HL-60 (cell line): ENCODE measurements around the gene HTR2B.

Experiments
- DNase-seq, 2 experiments: peaks; one replicate each; pipeline ENCODE4 v3.0.0-alpha.2; 2010 to 2020; ENCODE audit warnings: low read depth in 1 of 2, low spot score in 1 of 2
- H3K27ac ChIP-seq: fragments of 250-450 bp; sonication (Bioruptor Pico); replicated peaks from 2 replicates; pipeline ENCODE4 v1.5.1; 2020; ENCODE audit warnings: mild to moderate bottlenecking, moderate library complexity
- H3K27me3 ChIP-seq: fragments of 250-450 bp; sonication (Bioruptor Pico); 2 replicates; pipeline ENCODE4 v1.5.1; 2021; ENCODE audit warnings: mild to moderate bottlenecking, moderate library complexity; ENCODE audit not compliant: insufficient read depth, poor library complexity, severe bottlenecking
- H3K4me3 ChIP-seq: replicated peaks from 2 replicates; pipeline ENCODE4 v1.5.1; 2011; ENCODE audit warnings: mild to moderate bottlenecking, control low read depth, low read length; ENCODE audit not compliant: insufficient read depth
- CTCF ChIP-seq: IDR thresholded peaks from one replicate; pipeline ENCODE4 v1.5.1; 2011; ENCODE audit warnings: low read length, control low read depth, inconsistent platforms; ENCODE audit not compliant: insufficient read depth
- GABPA ChIP-seq: IDR thresholded peaks from 2 replicates; pipeline ENCODE4 v1.6.1; 2012; ENCODE audit warnings: low read depth
- POLR2AphosphoS5 ChIP-seq: IDR thresholded peaks from 2 replicates; pipeline ENCODE4 v1.6.1; 2012; ENCODE audit warnings: low read depth
- SPI1 ChIP-seq: IDR thresholded peaks from 2 replicates; pipeline ENCODE4 v1.6.1; 2012; ENCODE audit warnings: low read depth, mild to moderate bottlenecking, borderline replicate concordance
- TF ChIP-seq, protein P1 (sequence below): IDR thresholded peaks from 2 replicates; pipeline ENCODE4 v1.6.1; 2012; ENCODE audit warnings: low read depth; ENCODE audit not compliant: insufficient replicate concordance

HTR2B gene

DNA sequence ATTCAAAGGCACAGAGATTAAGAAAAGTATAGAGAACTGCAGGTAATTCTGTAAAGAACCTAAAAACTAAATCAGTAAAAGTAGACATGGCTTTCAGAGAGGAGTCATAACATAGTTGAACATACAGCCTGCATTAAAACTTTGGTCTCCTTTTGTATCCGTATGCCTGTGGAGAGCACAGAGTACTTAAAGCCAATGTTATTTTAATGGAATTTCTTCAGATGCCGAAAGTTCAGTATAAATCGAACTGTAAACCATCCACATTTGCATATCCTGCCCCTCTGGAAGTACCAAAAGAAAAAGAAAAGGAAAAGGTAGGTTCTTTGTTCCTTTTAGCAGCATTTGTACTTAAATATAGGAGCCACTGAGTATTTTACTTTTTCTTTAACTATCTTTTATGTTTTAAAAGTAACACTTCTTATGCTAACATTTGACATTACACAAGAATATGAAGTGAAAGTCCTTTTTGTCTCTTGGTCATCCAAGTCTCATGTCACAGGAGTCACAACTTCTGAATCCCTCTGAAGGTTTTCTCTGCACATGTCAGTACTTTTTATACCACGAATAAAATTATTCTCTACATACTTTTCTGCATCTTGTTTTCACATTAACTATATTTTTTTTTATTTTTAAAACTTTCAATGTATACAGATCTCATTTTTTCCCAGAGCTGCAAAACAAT, 38.7 kb upstream of the HTR2B start:
- DNase-seq, result no peak
- H3K27ac ChIP-seq, result no peak overlapping the region
- no peak for TF ChIP-seq POLR2AphosphoS5
- TF ChIP-seq, protein P1, sequence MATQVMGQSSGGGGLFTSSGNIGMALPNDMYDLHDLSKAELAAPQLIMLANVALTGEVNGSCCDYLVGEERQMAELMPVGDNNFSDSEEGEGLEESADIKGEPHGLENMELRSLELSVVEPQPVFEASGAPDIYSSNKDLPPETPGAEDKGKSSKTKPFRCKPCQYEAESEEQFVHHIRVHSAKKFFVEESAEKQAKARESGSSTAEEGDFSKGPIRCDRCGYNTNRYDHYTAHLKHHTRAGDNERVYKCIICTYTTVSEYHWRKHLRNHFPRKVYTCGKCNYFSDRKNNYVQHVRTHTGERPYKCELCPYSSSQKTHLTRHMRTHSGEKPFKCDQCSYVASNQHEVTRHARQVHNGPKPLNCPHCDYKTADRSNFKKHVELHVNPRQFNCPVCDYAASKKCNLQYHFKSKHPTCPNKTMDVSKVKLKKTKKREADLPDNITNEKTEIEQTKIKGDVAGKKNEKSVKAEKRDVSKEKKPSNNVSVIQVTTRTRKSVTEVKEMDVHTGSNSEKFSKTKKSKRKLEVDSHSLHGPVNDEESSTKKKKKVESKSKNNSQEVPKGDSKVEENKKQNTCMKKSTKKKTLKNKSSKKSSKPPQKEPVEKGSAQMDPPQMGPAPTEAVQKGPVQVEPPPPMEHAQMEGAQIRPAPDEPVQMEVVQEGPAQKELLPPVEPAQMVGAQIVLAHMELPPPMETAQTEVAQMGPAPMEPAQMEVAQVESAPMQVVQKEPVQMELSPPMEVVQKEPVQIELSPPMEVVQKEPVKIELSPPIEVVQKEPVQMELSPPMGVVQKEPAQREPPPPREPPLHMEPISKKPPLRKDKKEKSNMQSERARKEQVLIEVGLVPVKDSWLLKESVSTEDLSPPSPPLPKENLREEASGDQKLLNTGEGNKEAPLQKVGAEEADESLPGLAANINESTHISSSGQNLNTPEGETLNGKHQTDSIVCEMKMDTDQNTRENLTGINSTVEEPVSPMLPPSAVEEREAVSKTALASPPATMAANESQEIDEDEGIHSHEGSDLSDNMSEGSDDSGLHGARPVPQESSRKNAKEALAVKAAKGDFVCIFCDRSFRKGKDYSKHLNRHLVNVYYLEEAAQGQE, result no peak
- TF ChIP-seq SPI1, result no peak
- no peak for TF ChIP-seq CTCF
- no peak for TF ChIP-seq GABPA
- no peaks in the 10 kb centered on the region for H3K27me3 ChIP-seq
- no peak overlapping the region for H3K4me3 ChIP-seq

- Histone ChIP-seq H3K27me3 (no peaks in the 10 kb centered on the region), H3K4me3 (no peak overlapping the region), H3K27ac (no peak overlapping the region)
- no peak for DNase-seq
- TF ChIP-seq, protein P1, result no peak
- TF ChIP-seq CTCF, result no peak
- no peak for TF ChIP-seq GABPA
- TF ChIP-seq POLR2AphosphoS5, result no peak
- no peak for TF ChIP-seq SPI1
Measured at GRCh38 chr2:231163011-231163410, 38.2 kb upstream of the HTR2B start.

GRCh38 chr2:231161877-231162329, 37.1 kb upstream of the HTR2B start:
- no peak for DNase-seq
- TF ChIP-seq, protein P1, result no peak
- no peak overlapping the region for H3K27ac ChIP-seq
- H3K4me3 ChIP-seq, result no peak overlapping the region
- H3K27me3 ChIP-seq, result no peaks in the 10 kb centered on the region
